ENCODE data around the gene CYP24A1. TPM values are rescaled to one million over a fixed set of nuclear protein-coding genes. Genes with fewer than 3 reads are reported as not detected.

CYP24A1 gene
- polyA plus RNA-seq, 3 donors, result not detected

DNA sequence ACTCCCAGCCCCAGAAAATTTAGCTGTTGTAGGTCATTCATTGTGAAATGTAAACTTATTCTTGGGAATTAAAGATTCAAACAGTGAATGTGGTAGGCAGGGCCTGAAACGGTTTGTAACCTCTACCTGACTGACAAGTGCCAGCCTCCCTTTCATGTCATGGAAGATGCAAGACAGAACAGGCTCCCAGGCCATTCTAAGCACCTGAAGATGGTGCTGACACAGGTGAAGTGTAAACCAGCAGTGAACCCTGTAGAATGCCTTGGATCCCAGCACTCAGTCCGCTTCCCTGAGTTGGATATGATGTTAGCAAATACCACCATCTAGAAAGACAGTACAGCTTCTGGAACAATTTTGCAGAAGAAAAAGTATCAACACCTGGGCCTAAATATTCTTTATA, 19.3 kb downstream of the CYP24A1 start:
- H3K4me2 ChIP-seq (replicated peaks; ENCODE audit: extremely low read depth, low read length, poor library complexity, severe bottlenecking), result no peak overlapping the region
- Mint-ChIP-seq H3K4me3 (no peak overlapping the region), H3K36me3 (no peaks in the 10 kb centered on the region), H3K4me1 (no peaks in the 10 kb centered on the region), H3K9me3 (no peaks in the 10 kb centered on the region), H3K27me3 (ENCODE audit: low read depth in 3 of 3) (peaks cover 7 to 8% (median 7%) of the 10 kb centered on the region in 3 donors), H3K27ac (no peak overlapping the region)
- H3K4me1 ChIP-seq (ENCODE audit: control insufficient read depth in 1 of 2, insufficient read depth in 2 of 2, low read length in 2 of 2), result no peaks in the 10 kb centered on the region
- no peaks in the 10 kb centered on the region for H4K20me1 ChIP-seq (ENCODE audit: insufficient read depth, low read length)
- no peak overlapping the region for H3K27ac ChIP-seq (ENCODE audit: low read depth in 1 of 2, low read length in 2 of 2)
- 88% methylated on average over 1 of the region's 2 CpGs for WGBS (ENCODE audit: insufficient coverage)
- H3K36me3 ChIP-seq (replicated peaks in 1 of 2; ENCODE audit: control insufficient read depth in 1 of 2, insufficient read depth in 2 of 2, low read length in 2 of 2), result no peaks in the 10 kb centered on the region
- H3K9ac ChIP-seq (ENCODE audit: insufficient read depth, low read length, poor library complexity, severe bottlenecking), result no peak overlapping the region
- no peaks in the 10 kb centered on the region for H3K9me3 ChIP-seq (replicated peaks in 1 of 2; ENCODE audit: control insufficient read depth in 1 of 2, insufficient read depth in 1 of 2, low read length in 2 of 2)
- TF ChIP-seq, protein P1, sequence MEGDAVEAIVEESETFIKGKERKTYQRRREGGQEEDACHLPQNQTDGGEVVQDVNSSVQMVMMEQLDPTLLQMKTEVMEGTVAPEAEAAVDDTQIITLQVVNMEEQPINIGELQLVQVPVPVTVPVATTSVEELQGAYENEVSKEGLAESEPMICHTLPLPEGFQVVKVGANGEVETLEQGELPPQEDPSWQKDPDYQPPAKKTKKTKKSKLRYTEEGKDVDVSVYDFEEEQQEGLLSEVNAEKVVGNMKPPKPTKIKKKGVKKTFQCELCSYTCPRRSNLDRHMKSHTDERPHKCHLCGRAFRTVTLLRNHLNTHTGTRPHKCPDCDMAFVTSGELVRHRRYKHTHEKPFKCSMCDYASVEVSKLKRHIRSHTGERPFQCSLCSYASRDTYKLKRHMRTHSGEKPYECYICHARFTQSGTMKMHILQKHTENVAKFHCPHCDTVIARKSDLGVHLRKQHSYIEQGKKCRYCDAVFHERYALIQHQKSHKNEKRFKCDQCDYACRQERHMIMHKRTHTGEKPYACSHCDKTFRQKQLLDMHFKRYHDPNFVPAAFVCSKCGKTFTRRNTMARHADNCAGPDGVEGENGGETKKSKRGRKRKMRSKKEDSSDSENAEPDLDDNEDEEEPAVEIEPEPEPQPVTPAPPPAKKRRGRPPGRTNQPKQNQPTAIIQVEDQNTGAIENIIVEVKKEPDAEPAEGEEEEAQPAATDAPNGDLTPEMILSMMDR (IDR thresholded peaks at IDR 0.05), result no peak
- no peak for DNase-seq
- no peaks in the 10 kb centered on the region for H3K27me3 ChIP-seq (ENCODE audit: control insufficient read depth in 2 of 2, insufficient read depth in 2 of 2, low read length in 2 of 2)
- no peak overlapping the region for H2AFZ ChIP-seq (ENCODE audit: insufficient read depth, low read depth, low read length, poor library complexity, severe bottlenecking)
- H3K4me3 ChIP-seq (replicated peaks in 1 of 3; ENCODE audit: low read depth in 2 of 3, low read length in 3 of 3), result no peak overlapping the region
- intact Hi-C loops (cut with micrococcal nuclease), result no loop called here
- H3K79me2 ChIP-seq (ENCODE audit: insufficient read depth, low read length), result no peaks in the 10 kb centered on the region

DNA sequence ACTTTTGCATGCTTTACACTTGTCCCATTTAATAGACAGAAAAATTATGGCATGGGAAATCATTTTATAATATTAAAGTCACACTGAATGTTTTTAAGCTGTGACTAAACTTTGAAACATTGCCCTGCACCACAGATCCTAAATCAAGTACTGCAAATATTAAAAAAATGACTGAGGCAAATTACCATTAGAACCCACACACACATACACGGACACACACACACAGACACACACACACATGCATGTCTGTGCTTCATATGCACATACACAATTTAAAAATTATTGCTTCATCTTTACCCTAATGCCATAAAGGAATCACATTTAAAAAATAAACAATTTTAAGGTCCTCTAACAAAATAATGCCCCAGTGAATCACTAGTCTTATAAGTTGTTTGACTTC, 19.9 kb downstream of the CYP24A1 start:
- Histone ChIP-seq H2AFZ (ENCODE audit: insufficient read depth, low read depth, low read length, poor library complexity, severe bottlenecking) (no peak overlapping the region), H3K79me2 (ENCODE audit: insufficient read depth, low read length) (no peaks in the 10 kb centered on the region), H3K27me3 (ENCODE audit: control insufficient read depth in 2 of 2, insufficient read depth in 2 of 2, low read length in 2 of 2) (no peaks in the 10 kb centered on the region), H3K27ac (ENCODE audit: low read depth in 1 of 2, low read length in 2 of 2) (no peak overlapping the region), H3K4me3 (replicated peaks in 1 of 3; ENCODE audit: low read depth in 2 of 3, low read length in 3 of 3) (no peak overlapping the region), H3K4me1 (ENCODE audit: control insufficient read depth in 1 of 2, insufficient read depth in 2 of 2, low read length in 2 of 2) (no peaks in the 10 kb centered on the region), H3K36me3 (replicated peaks in 1 of 2; ENCODE audit: control insufficient read depth in 1 of 2, insufficient read depth in 2 of 2, low read length in 2 of 2) (no peaks in the 10 kb centered on the region), H3K9ac (ENCODE audit: insufficient read depth, low read length, poor library complexity, severe bottlenecking) (no peak overlapping the region), H3K9me3 (replicated peaks in 1 of 2; ENCODE audit: control insufficient read depth in 1 of 2, insufficient read depth in 1 of 2, low read length in 2 of 2) (no peaks in the 10 kb centered on the region), H4K20me1 (ENCODE audit: insufficient read depth, low read length) (no peaks in the 10 kb centered on the region), H3K4me2 (replicated peaks; ENCODE audit: extremely low read depth, low read length, poor library complexity, severe bottlenecking) (no peak overlapping the region)
- Mint-ChIP-seq H3K27me3 (ENCODE audit: low read depth in 3 of 3) (peaks cover 7 to 8% (median 8%) of the 10 kb centered on the region in 3 donors), H3K9me3 (no peaks in the 10 kb centered on the region), H3K36me3 (no peaks in the 10 kb centered on the region), H3K4me1 (no peaks in the 10 kb centered on the region), H3K27ac (no peak overlapping the region), H3K4me3 (no peak overlapping the region)
- 85% methylated on average over 1 of the region's 1 CpG for WGBS (ENCODE audit: insufficient coverage)
- TF ChIP-seq, protein P1 (IDR thresholded peaks at IDR 0.05), result no peak
- DNase-seq, result no peak
- intact Hi-C loops (cut with micrococcal nuclease), result no loop called here

All from CD14-positive monocyte (primary cell).